ENCODE measurements around the gene AKAIN1.

GRCh38 chr18:5195656-5196055 lies 1.4 kb downstream of the AKAIN1 start:
- no peak for TF ChIP-seq CTCF (IDR thresholded peaks at IDR 0.05)
- no peak for TF ChIP-seq POLR2A (IDR thresholded peaks at IDR 0.05)

Data from prostate gland (tissue), 2 donors.